Measurements from ENCODE around the gene CTCFL. TPM values are rescaled to one million over a fixed set of nuclear protein-coding genes. Genes with fewer than 3 reads are reported as not detected.

CTCFL gene
- total RNA-seq, 1 donor from 2014 or later, result 0.12 TPM

- H3K4me3 ChIP-seq (ENCODE audit: low read depth, low read length), result no peak overlapping the region
- no peak for TF ChIP-seq CTCF (conservative IDR thresholded peaks at IDR 0.05; ENCODE audit: low read depth, low read length)
- DNase-seq (ENCODE audit: low read depth), result no peak
These were observed 54.1 kb downstream of the CTCFL start for GRCh38 chr20:57470666-57471495.

- TF ChIP-seq CTCF (conservative IDR thresholded peaks at IDR 0.05; ENCODE audit: low read depth, low read length), result no peak
- DNase-seq (ENCODE audit: low read depth), result no peak
- no peak overlapping the region for H3K4me3 ChIP-seq (ENCODE audit: low read depth, low read length)
These were observed 54.8 kb downstream of the CTCFL start for GRCh38 chr20:57470212-57470522.

- DNase-seq (ENCODE audit: low read depth), result no peak
- no peak for TF ChIP-seq CTCF (conservative IDR thresholded peaks at IDR 0.05; ENCODE audit: low read depth, low read length)
- no peak overlapping the region for H3K4me3 ChIP-seq (ENCODE audit: low read depth, low read length)
These were observed 55.3 kb downstream of the CTCFL start for GRCh38 chr20:57469418-57470211.

- DNase-seq (ENCODE audit: low read depth), result no peak
- TF ChIP-seq CTCF (conservative IDR thresholded peaks at IDR 0.05; ENCODE audit: low read depth, low read length), result no peak
- no peak overlapping the region for H3K4me3 ChIP-seq (ENCODE audit: low read depth, low read length)
These were observed 56.2 kb downstream of the CTCFL start for GRCh38 chr20:57468523-57469417.

- no peak overlapping the region for H3K4me3 ChIP-seq (ENCODE audit: low read depth, low read length)
- TF ChIP-seq CTCF (conservative IDR thresholded peaks at IDR 0.05; ENCODE audit: low read depth, low read length), result no peak
- no peak for DNase-seq (ENCODE audit: low read depth)
These were observed 57.2 kb downstream of the CTCFL start for GRCh38 chr20:57467742-57468141.

- no peak for DNase-seq (ENCODE audit: low read depth)
- TF ChIP-seq CTCF (conservative IDR thresholded peaks at IDR 0.05; ENCODE audit: low read depth, low read length), result peak; percentile 18
- no peak overlapping the region for H3K4me3 ChIP-seq (ENCODE audit: low read depth, low read length)
These were observed 59.0 kb downstream of the CTCFL start for GRCh38 chr20:57465943-57466342.
